Memory B cell (primary cell): ENCODE measurements around the gene RNPEPL1.

ENCODE experiments used
- ATAC-seq: fragments of 150-1000 bp; cut with Tn5 transposase; 2 replicates; pipeline ENCODE4 v1.10.0; 2021; ENCODE audit warnings: low read depth, mild to moderate bottlenecking, moderate library complexity
- DNase-seq, 2 donors: peaks; one replicate each; pipeline ENCODE4 v3.0.0; 2022; ENCODE audit warnings: low spot score in 2 of 2
- H3K27ac Mint-ChIP-seq: one replicate; pipeline ENCODE4 v1.8.0; 2022; ENCODE audit warnings: mild to moderate bottlenecking, moderate library complexity, mixed read lengths
- H3K27me3 Mint-ChIP-seq: one replicate; pipeline ENCODE4 v1.8.0; 2022; ENCODE audit warnings: mixed read lengths
- H3K36me3 Mint-ChIP-seq: one replicate; pipeline ENCODE4 v1.8.0; 2022; ENCODE audit warnings: mild to moderate bottlenecking, mixed read lengths
- H3K4me1 Mint-ChIP-seq: one replicate; pipeline ENCODE4 v1.8.0; 2022; ENCODE audit warnings: mixed read lengths
- H3K4me3 Mint-ChIP-seq: one replicate; pipeline ENCODE4 v1.8.0; 2022; ENCODE audit warnings: mild to moderate bottlenecking, moderate library complexity, mixed read lengths
- H3K9me3 Mint-ChIP-seq: one replicate; pipeline ENCODE4 v1.8.0; 2022; ENCODE audit warnings: mixed read lengths

RNPEPL1 gene

GRCh38 chr2:240627736-240628506 lies 59.6 kb downstream of the RNPEPL1 start:
- peaks cover 15% of the 10 kb centered on the region for H3K4me1 Mint-ChIP-seq
- H3K4me3 Mint-ChIP-seq, result no peak overlapping the region
- no peak for DNase-seq
- peaks cover 7% of the 10 kb centered on the region for H3K27me3 Mint-ChIP-seq
- no peak overlapping the region for H3K27ac Mint-ChIP-seq
- H3K9me3 Mint-ChIP-seq, result peaks cover 3% of the 10 kb centered on the region
- no peaks in the 10 kb centered on the region for H3K36me3 Mint-ChIP-seq
- ATAC-seq, result no peak

DNA sequence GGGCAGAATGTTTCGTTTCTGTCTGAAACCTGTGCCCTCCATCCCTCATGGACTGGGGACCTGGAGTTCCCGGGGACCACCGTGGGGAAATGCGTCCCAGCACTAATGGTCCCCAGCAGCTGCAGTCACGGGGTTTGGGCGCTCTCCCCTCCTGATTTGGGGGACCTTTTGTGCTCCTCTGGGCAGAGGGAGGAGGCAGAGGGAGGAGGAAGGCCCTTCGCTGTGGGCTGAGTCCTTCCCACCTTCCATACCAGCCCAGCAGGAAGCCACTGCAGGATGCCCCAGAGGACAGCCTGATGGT lies 60.2 kb downstream of the RNPEPL1 start:
- DNase-seq (no peak), ATAC-seq (no peak)
- H3K27ac Mint-ChIP-seq, result no peak overlapping the region
- no peak overlapping the region for H3K4me3 Mint-ChIP-seq
- H3K4me1 Mint-ChIP-seq, result peaks cover 15% of the 10 kb centered on the region
- H3K27me3 Mint-ChIP-seq, result peaks cover 3% of the 10 kb centered on the region
- peaks cover 8% of the 10 kb centered on the region for H3K9me3 Mint-ChIP-seq
- H3K36me3 Mint-ChIP-seq, result no peaks in the 10 kb centered on the region

GRCh38 chr2:240628808-240629618 lies 60.7 kb downstream of the RNPEPL1 start:
- Mint-ChIP-seq H3K9me3 (peaks cover 10% of the 10 kb centered on the region), H3K36me3 (peaks cover 2% of the 10 kb centered on the region), H3K4me3 (no peak overlapping the region), H3K27me3 (peaks cover 2% of the 10 kb centered on the region), H3K27ac (no peak overlapping the region), H3K4me1 (peaks cover 15% of the 10 kb centered on the region)
- ATAC-seq (no peak), DNase-seq (no peak)

DNA sequence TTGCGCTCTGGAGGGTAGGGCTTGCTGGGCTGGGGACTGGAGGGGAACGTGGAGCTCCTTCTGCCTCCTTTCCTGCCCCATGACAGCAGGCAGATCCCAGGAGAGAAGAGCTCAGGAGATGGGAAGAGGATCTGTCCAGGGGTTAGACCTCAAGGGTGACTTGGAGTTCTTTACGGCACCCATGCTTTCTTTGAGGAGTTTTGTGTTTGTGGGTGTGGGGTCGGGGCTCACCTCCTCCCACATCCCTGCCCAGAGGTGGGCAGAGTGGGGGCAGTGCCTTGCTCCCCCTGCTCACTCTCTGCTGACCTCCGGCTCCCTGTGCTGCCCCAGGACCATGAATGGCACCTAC lies 61.3 kb downstream of the RNPEPL1 start:
- no peaks in the 10 kb centered on the region for H3K27me3 Mint-ChIP-seq
- H3K9me3 Mint-ChIP-seq, result peaks cover 12% of the 10 kb centered on the region
- peaks cover 15% of the 10 kb centered on the region for H3K4me1 Mint-ChIP-seq
- DNase-seq (no peak), ATAC-seq (no peak)
- H3K27ac Mint-ChIP-seq, result no peak overlapping the region
- peaks cover 2% of the 10 kb centered on the region for H3K36me3 Mint-ChIP-seq
- no peak overlapping the region for H3K4me3 Mint-ChIP-seq

- Mint-ChIP-seq H3K36me3 (peaks cover 2% of the 10 kb centered on the region), H3K4me1 (peaks cover 11% of the 10 kb centered on the region), H3K4me3 (no peak overlapping the region), H3K27me3 (no peaks in the 10 kb centered on the region), H3K27ac (no peak overlapping the region), H3K9me3 (peaks cover 12% of the 10 kb centered on the region)
- no peak for DNase-seq
- ATAC-seq, result no peak
These were observed 61.9 kb downstream of the RNPEPL1 start for GRCh38 chr2:240629968-240630770.
